Effector CD4-positive, alpha-beta T cell (primary cell): ENCODE data around the gene PCLO.
"Not testable (repeated sequence)": the region's sequence is repeated elsewhere in the genome, so short reads cannot be mapped to it uniquely, and the experiment has no call there.

Source experiments
- DNase-seq: peaks from one replicate; pipeline ENCODE4 v3.0.0-alpha.2; 2020

Gene PCLO

DNA sequence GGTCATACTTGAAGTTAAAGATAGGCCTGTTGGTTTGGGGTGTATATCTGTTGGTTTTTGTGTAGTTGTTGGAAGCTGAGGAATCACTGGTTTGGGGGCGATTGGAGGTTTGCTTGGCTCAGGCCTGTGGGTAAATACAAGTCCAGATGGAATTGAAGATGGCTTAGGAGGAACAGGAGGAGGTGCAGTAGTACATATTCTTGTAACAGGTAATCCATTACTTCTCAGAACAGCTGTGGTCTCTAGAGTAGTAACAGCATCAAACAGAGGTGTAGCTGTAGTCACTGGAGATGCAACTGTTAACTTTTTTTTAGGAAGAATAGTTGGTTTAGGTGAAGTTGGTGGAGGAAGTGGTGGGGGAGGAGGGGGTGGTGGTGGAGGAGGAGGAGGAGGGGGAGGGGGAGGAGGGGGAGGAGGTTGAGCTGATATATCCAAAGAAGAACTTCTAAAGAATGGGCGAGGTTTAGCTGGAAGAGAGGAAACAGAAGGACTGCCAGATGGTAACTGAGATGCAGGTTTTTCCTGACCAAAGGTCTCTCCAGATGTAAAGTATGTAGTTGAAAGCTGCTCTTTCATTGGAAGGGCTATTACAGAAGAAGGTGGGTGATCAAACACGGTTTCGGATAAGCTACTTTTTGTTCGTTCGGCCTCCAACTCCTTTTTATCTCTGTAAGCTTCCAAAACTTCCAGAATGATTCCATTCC, 209.2 kb downstream of the PCLO start:
- no peak for DNase-seq

GRCh38 chr7:82950436-82950835, 212.2 kb downstream of the PCLO start:
- no peak for DNase-seq

GRCh38 chr7:82945480-82945879, 217.2 kb downstream of the PCLO start:
- DNase-seq: no peak

GRCh38 chr7:82945056-82945455, 217.6 kb downstream of the PCLO start:
- no peak for DNase-seq

- DNase-seq: no peak
Observed at GRCh38 chr7:82932516-82932915, 230.2 kb downstream of the PCLO start.

GRCh38 chr7:82926477-82926876, 236.2 kb downstream of the PCLO start:
- DNase-seq: no peak

- no peak for DNase-seq
Observed at GRCh38 chr7:82925331-82925730, 237.4 kb downstream of the PCLO start.

DNA sequence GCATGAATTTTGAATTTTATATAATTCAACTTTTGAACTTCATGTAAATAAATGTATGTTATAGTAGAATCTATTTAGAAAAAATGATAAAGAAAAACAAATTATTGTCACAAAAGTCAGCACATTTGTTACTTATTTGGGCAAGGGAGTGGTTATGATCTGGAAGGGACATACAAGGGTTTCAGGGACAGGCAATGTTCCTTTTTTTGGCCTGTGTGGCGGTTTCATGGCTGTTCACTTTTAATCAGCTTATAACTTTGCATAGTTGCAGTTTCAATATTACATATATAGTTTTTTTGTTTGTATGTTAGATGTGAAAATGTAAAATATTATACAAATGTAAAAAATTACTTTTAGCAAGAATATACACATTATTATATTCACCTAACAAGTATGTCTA, 256.2 kb downstream of the PCLO start:
- DNase-seq: no peak

DNA sequence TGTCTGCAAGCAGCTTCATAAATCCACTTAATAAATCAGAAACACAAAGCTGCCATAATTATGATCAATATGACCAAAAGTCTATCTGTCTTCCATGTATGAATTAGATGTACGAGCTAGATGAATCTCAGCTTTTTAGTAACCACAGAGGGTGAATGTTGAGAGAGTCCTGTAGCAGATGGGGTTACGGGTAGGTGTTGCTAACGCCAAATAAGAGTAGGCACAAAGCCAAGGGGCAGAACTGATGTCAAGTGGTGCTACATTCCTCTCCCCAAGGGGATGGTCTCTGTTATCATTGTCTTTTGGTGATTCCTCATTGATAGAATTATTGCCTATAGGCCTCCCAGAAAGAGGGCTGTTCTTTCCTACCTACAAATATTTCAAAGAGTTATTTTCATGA, 257.8 kb downstream of the PCLO start:
- no peak for DNase-seq

DNA sequence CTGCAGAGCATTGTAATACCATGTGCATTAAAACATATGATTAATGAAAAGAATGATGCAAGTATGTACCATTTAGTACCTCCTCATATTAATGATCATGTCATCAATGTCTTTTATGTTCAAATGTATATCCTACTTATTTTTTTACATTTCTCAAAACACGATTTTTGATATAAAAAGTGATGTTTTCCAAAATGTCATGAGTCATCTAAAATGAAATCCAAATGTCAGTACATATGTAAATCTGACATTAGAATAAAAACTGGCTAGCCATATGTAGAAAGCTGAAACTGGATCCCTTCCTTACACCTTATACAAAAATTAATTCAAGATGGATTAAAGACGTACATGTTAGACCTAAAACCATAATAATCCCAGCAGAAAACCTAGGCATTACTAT, 261.6 kb downstream of the PCLO start:
- not testable (repeated sequence) for DNase-seq

DNA sequence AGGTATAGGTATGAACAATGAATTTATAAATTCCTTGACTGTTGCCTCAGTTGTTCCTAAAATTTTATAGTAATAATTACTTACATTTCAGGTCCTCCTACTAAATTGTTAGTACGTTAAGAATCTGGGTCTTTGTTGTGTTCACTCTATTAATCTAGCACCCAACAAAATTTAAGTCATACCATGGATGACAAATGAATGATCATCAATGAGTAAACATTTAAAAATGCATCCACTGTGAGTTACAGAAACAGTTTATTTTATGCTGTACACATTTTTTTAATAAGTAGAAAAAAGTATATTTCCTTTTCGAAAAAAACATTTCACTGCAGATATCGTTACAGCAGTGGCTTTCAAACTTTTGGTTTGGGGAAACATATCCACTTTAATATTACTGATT, 265.2 kb downstream of the PCLO start:
- DNase-seq: no peak

- not testable (repeated sequence) for DNase-seq
Observed at GRCh38 chr7:82894341-82894740, 268.3 kb downstream of the PCLO start.

- DNase-seq: no peak
Observed at GRCh38 chr7:82886324-82886723, 276.4 kb downstream of the PCLO start.

- no peak for DNase-seq
Observed at GRCh38 chr7:82865856-82866255, 296.8 kb downstream of the PCLO start.

DNA sequence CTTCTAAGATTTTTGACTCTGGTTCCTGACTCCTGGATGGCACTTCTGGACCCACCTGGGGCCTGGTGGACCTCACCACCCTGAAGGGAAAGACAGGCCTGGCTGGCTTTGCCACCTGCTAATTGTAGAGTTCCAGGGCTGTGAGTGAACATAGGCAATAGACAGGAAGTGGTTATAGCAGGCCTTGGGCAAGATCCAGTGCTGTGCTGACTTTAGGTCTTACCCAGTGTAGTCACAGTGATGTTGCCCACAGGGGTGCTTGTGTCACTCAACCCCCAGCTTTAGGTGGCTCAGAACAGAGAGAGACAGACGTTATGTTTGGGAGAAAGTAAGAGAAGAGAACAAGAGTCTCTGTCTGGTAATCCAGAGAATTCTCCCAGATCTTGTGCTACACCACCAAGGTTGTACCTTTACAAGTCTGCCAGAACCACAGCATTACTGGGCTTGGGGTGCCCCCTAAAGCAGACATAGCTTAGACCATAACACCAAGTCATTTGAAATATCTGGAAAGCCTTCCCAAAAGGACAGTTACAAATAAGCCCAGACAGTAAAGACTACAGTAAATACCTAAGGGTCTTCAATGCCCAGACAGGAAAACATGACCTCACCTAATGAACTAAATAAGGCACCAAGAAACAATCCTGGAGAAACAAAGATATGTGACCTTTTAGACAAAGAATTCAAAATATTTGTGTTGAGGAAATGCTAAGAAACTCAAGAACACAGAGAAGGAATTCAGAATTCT, 303.4 kb downstream of the PCLO start:
- DNase-seq: no peak

- no peak for DNase-seq
Observed at GRCh38 chr7:82851121-82851520, 311.6 kb downstream of the PCLO start.

DNA sequence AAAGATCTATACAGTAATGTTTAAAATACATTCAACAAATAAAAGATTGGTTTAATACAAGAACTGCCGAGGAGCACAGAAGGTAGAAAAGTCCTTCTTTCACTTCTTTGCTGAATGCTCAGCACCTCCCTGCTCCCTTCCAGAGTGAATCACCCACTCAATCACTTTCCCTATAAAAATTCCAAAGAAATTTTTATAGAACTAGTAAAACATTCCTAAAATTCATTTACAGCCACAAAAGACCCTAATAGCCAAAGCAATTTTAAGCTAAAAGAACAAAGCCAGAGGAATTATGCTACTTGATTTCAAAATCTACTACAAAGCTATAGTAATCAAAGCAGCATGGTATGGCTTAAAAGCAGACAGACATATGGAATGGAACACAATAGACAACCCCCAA, 320.9 kb downstream of the PCLO start:
- DNase-seq: no peak

DNA sequence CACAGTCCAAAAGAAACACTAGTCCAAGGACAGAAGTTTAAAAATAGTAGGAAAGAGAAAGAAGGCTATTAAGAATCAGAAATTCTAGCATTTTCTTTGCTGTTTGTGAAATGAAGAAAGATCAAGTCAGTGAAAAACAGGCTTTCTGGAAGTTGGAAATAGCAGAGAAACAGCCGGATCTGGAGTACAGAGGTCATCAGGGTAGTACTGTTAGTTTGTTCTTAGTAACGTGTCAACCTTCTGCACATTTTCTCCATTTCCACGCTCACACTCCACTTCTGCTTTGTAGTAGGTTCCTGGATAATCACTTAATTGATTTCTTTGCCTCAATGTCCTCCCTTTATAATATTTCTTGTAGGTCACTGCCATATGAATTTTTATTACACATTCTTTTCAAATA, 322.6 kb downstream of the PCLO start:
- no peak for DNase-seq

DNA sequence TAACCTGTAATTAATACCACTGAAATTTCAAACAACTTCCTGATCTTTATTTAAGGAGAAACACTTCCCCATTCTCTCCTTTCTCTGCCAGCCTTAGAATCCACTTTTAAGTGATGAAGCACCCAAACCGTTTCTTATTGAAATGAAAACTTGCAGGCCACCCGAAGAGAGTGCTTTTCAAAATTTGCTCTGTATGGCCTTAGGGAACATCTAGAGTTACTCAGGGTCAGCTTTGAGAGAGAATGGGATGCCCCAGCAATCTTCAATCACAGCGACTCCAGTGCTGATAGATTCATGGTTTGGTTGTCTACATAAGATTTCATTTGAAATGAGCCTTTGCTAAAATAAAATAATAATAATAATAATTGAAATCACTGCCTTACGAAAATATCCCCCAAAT, 323.1 kb downstream of the PCLO start:
- no peak for DNase-seq

DNA sequence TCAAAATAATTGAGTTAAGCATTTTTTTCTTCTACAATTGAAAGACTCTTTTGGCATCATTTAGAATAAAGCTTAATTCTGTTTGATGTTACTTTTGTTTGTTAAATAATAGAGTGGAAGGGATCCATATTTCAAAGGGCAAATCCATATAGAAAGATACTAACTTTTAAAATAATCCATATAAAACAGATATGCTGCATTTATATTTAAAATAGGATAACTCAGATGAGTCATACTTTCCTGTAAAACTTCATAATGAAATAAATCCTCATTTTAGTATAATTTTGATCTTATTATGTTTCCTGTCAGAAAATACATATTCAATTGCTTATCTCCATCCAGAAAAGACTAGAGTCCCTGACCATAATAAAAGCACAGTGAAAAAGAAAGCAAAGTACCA, 323.6 kb downstream of the PCLO start:
- no peak for DNase-seq

DNA sequence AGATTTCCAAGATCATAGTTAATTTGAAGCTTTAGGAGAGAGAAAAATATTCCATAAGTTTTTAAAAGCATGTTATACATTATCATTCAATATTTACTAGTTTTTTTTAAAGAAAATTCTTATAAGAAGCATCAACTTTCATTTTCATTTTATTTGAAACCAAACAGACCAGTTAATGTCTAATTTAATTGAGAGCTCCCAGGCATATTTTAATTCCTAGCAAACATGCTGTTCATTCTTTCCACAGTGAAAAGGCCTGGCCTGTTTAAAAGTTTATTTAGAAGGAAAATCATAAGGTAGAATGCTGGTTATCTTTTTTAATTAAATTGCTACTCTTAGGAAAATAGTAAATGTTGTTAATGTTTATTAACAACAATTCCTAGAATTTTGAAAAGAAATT, 324.4 kb downstream of the PCLO start:
- no peak for DNase-seq

DNA sequence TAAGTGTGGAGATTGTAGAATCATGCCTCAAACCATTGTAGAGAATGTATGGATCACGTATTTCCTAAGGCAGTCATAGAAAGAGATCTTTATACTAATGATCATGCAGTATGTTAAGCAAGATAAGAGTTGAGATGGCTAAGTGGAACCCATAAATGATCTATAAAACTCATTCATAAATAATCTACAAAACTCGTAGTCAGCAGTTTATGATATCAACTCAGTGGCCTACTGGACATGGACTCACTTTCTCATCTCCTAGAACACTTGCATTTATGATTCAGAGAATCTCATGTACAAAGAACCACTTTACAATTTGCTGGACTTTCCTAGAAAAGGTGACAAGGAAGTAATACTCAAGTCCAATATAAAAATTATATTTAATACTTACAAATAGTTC, 339.6 kb downstream of the PCLO start:
- no peak for DNase-seq

DNA sequence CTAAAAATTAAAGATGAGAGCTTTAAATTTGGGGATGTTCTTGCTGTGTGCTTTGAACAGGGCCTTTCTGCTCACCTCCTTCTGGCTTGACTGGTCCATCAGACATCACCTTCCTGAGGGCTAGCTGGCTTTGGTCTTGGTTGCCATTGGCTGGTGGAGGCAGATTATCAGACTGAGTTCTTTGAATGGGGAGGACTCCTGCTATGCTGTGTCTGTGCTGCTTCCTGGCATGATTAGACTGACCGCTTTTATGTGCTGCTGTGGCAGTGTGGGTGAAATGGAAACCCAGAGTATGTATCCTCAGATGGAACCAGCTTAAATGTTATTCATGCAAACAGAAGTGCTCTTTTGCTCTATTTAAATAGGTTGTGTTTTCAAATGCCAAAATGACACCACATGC, 341.6 kb downstream of the PCLO start:
- DNase-seq: no peak

DNA sequence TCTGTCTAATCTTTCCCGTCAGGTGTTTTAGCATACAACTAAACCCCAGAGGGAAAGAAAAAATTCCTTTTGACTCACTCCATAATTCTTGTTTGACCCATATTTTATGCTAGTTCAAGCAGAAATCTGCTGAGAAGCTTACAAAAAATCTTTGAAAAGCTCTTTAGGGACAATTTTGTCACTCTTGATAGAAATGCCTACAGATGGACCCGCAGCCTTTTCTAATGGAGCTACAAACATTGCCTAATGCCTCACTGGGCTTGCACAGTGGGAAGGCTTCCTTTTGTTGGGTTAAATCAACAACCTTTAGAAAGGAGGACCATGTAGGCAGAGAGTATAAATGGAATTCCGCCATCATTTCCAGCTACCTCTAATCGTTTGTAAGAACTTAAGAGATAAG, 344.5 kb downstream of the PCLO start:
- no peak for DNase-seq

DNA sequence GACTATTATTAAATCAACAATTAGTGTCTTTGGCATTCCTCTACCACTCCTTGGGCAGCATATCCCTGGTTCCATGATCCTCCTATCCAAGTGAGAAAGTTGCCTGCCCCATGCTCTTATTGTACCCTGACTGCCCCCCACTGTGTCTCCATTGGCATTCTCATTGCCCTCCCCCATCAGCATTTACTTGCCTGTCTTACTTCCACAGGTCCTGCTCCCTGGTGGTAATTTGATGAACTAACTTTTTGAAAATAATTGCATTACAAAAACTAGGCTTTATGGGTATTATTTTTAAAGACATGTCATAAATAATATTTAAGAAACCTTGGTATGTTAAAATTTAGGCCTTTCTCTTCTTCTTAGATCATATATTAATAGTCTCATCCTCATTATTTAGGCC, 346.4 kb downstream of the PCLO start:
- DNase-seq: no peak
